Right atrium auricular region (tissue), 2 donors: ENCODE results near the gene CRISP3. TPM values are rescaled to one million over a fixed set of nuclear protein-coding genes. Genes with fewer than 3 reads are reported as not detected.

Experiments
- DNase-seq: peaks from one replicate; pipeline ENCODE4 v3.0.0-alpha.2; 2019; ENCODE audit warnings: low spot score
- H3K27ac ChIP-seq, 2 donors: fragments of 200-600 bp; sonication (generic); 1 replicate in 1 of 2; 2 replicates in 1 of 2; pipeline ENCODE4 v1.5.1; 2016 to 2019
- H3K27me3 ChIP-seq, 2 donors: fragments of 200-600 bp; sonication (generic); one replicate each; pipeline versions ENCODE4 v1.5.1 to v1.6.0; 2017 to 2019
- H3K36me3 ChIP-seq: fragments of 200-600 bp; sonication (generic); one replicate; pipeline ENCODE4 v1.5.1; 2016
- H3K4me1 ChIP-seq, 2 donors: fragments of 200-600 bp; sonication (generic); one replicate each; pipeline versions ENCODE4 v1.5.1 to v1.6.0; 2017 to 2019
- H3K4me3 ChIP-seq, 2 donors: fragments of 200-600 bp; sonication (generic); 1 replicate in 1 of 2; 2 replicates in 1 of 2; pipeline ENCODE4 v1.5.1; 2017 to 2019; ENCODE audit warnings: mild to moderate bottlenecking in 1 of 2, moderate library complexity in 1 of 2
- H3K9me3 ChIP-seq, 2 donors: fragments of 200-600 bp; sonication (generic); one replicate each; pipeline ENCODE4 v1.5.1; 2019
- total RNA-seq, 2 donors: library from RNA; depleted of rRNA; stranded (reverse); fragments of >200 nt; gene quantifications; one replicate each; pipeline ENCODE4 v1.1.0, GENCODE V29; 2016
- TF ChIP-seq, protein P1 (sequence below), 2 donors: fragments of 200-600 bp; sonication (generic); IDR thresholded peaks; one replicate each; pipeline ENCODE4 v1.5.1; 2019; ENCODE audit warnings: antibody characterized with exemption in 2 of 2

The CRISP3 gene
- total RNA-seq, 2 donors from 2014 or later, result not detected

DNA sequence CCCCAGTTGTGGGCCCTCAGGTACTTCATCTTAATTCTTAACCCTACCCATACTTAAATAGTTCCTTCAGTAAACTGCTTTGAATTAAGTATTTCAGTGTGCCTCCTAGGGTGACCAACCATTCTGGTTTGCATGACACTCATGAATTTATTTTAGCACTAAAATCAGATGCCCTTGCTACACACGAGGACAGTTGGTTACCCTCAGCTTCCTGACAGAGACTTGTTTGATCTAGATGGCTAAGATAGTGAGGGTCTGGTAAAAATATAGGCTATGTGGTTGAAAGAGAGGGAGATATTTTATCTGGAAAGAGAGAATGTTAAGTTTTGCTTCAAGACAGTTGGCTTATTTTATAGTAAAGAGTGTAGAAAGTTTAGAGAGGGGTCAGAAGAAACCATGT, 32.3 kb upstream of the CRISP3 start:
- H3K9me3 ChIP-seq, result no peaks in the 10 kb centered on the region
- H3K4me1 ChIP-seq, result no peaks in the 10 kb centered on the region
- no peak overlapping the region for H3K27ac ChIP-seq
- no peaks in the 10 kb centered on the region for H3K36me3 ChIP-seq
- no peak overlapping the region for H3K4me3 ChIP-seq
- TF ChIP-seq, protein P1, sequence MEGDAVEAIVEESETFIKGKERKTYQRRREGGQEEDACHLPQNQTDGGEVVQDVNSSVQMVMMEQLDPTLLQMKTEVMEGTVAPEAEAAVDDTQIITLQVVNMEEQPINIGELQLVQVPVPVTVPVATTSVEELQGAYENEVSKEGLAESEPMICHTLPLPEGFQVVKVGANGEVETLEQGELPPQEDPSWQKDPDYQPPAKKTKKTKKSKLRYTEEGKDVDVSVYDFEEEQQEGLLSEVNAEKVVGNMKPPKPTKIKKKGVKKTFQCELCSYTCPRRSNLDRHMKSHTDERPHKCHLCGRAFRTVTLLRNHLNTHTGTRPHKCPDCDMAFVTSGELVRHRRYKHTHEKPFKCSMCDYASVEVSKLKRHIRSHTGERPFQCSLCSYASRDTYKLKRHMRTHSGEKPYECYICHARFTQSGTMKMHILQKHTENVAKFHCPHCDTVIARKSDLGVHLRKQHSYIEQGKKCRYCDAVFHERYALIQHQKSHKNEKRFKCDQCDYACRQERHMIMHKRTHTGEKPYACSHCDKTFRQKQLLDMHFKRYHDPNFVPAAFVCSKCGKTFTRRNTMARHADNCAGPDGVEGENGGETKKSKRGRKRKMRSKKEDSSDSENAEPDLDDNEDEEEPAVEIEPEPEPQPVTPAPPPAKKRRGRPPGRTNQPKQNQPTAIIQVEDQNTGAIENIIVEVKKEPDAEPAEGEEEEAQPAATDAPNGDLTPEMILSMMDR (IDR thresholded peaks at IDR 0.05), result no peak
- no peak for DNase-seq
- no peaks in the 10 kb centered on the region for H3K27me3 ChIP-seq

DNA sequence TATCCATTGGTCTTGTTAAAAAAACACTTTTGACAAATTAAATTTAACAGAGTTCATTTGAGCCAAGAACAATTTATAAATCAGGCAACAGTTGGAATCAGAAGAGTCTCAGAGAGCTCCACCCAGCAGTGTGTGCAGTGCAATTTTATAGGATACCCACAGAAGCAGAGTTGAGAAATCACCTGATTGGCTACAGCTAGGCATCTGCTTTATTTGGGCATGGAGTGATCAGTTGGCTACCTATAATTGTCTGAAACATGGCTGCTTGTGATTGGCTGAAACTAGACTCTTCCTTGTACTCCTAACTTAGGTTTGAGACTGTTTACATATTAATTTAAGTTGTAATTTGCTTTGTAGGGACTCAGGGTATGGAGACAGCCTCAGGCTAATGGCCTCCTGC, 30.9 kb upstream of the CRISP3 start:
- Histone ChIP-seq H3K9me3 (no peaks in the 10 kb centered on the region), H3K27me3 (no peaks in the 10 kb centered on the region), H3K4me1 (no peaks in the 10 kb centered on the region), H3K4me3 (no peak overlapping the region), H3K36me3 (no peaks in the 10 kb centered on the region), H3K27ac (no peak overlapping the region)
- DNase-seq, result no peak
- TF ChIP-seq, protein P1 (IDR thresholded peaks at IDR 0.05), result no peak

DNA sequence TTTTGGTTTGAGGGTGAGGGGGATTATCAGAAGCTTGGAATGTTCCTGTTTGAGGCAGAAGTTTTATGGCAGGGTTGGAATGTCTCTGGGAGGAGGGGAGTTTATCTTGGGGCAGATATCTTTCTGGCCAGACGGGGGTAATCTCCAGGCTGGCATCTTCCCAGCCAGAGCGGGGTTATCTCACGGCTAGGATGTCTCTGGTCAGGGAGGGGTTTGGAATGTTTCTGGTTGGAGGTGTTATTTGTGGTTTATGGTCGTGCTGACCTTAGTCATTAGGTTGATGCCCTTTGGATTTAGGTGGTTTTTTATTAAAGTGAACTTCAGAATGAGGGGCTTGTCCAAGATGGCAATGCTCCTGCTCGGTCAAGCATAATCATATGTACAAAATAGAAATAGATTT, 28.1 kb upstream of the CRISP3 start:
- Histone ChIP-seq H3K27ac (no peak overlapping the region), H3K36me3 (no peaks in the 10 kb centered on the region), H3K4me3 (no peak overlapping the region), H3K4me1 (no peaks in the 10 kb centered on the region), H3K27me3 (no peaks in the 10 kb centered on the region), H3K9me3 (no peaks in the 10 kb centered on the region)
- DNase-seq, result no peak
- TF ChIP-seq, protein P1 (IDR thresholded peaks at IDR 0.05), result no peak

DNA sequence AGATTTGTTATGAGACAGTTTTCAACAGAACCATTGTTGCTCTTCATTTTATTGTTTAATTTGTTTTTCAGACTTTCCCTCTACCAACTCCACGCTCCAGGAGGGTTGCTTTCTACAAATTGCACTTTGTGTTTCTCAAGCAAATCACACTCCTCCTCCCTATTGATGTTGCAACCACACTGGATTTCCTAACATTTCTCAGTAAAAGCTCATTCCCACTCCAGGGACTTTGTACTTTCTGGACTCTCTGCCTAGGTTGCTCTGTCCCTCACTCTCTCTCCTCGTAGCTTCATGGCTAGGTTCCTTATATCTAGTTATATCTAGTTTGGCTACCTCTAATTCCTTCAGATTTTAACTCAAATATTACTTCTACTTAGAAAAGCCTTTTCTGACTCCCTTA, 22.6 kb upstream of the CRISP3 start:
- no peaks in the 10 kb centered on the region for H3K4me1 ChIP-seq
- no peak overlapping the region for H3K4me3 ChIP-seq
- no peak for DNase-seq
- no peaks in the 10 kb centered on the region for H3K36me3 ChIP-seq
- TF ChIP-seq, protein P1 (IDR thresholded peaks at IDR 0.05), result no peak
- H3K9me3 ChIP-seq, result no peaks in the 10 kb centered on the region
- no peaks in the 10 kb centered on the region for H3K27me3 ChIP-seq
- H3K27ac ChIP-seq, result no peak overlapping the region

DNA sequence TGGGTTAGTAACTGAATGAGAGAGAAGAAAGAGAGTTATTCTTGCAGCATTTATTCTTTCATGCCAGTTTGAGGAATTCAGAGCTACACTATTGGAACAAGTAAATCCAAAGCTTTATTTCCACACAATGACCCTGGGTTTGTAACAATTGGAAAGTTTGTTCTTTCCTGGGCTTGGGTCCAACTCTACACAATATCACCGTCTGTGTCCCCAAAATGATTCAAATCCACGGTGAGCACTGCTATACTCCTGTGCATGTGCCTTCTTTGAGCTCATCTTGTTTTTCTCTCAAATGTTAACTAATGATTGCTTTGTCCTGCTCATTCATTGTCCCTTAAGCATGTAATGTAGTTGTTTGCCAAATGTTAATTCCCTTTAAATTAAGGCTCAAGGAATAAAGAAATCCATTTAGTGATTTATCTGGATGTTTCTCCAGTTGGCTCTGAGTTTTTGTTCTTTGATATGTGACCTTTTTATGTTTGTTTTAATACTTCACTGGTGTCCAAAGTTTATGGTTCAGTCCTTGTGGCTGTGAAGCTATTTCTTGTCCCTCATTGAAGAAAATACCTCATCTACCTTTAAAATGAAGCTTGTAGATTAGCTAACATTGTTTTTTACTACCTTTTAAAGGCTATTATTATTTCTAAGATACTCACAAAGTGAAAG, 20.5 kb upstream of the CRISP3 start:
- Histone ChIP-seq H3K9me3 (no peaks in the 10 kb centered on the region), H3K36me3 (no peaks in the 10 kb centered on the region), H3K4me3 (no peak overlapping the region), H3K27ac (no peak overlapping the region), H3K27me3 (no peaks in the 10 kb centered on the region), H3K4me1 (no peaks in the 10 kb centered on the region)
- TF ChIP-seq, protein P1 (IDR thresholded peaks at IDR 0.05), result no peak
- DNase-seq, result no peak

DNA sequence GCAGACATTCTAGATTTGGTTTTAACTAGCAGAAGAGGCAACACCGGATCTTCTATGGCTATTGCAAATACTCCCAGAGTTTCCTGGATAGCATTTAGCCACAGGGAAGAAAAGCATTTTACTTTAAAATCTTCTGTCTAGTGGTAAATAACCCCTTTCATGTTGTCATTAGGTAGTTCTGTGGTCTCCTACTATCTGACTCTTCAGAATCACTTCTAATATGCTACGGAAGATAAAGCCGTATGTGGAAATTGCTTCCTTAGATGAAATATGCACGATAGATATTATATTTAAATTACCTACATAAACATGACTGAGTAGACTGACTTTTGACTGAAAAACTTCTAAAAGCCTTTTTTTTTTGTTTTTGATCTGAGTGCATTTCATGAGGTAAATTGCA, 759 bp downstream of the CRISP3 start:
- H3K27ac ChIP-seq, result no peak overlapping the region
- H3K4me3 ChIP-seq, result no peak overlapping the region
- H3K9me3 ChIP-seq, result no peaks in the 10 kb centered on the region
- no peaks in the 10 kb centered on the region for H3K36me3 ChIP-seq
- DNase-seq, result no peak
- TF ChIP-seq, protein P1 (IDR thresholded peaks at IDR 0.05), result no peak
- no peaks in the 10 kb centered on the region for H3K4me1 ChIP-seq
- H3K27me3 ChIP-seq, result no peaks in the 10 kb centered on the region
